Measurements from ENCODE around the gene MTR.
A peak's percentile ranks its signal among the peaks of the same experiment; 100 is the strongest.

MTR gene

GRCh38 chr1:236887081-236887480 is 92.0 kb downstream of the MTR start:
- no peak overlapping the region for H3K4me3 ChIP-seq (ENCODE audit: control insufficient read depth, low read depth, low read length)
- DNase-seq (ENCODE audit: low read depth), result no peak
- no peak for TF ChIP-seq CTCF (IDR thresholded peaks at IDR 0.05; ENCODE audit: control insufficient read depth, insufficient read depth, low read depth, low read length, missing control alignments)

GRCh38 chr1:236888126-236888525 is 93.0 kb downstream of the MTR start:
- no peak overlapping the region for H3K4me3 ChIP-seq (ENCODE audit: control insufficient read depth, low read depth, low read length)
- TF ChIP-seq CTCF (IDR thresholded peaks at IDR 0.05; ENCODE audit: control insufficient read depth, insufficient read depth, low read depth, low read length, missing control alignments), result no peak
- DNase-seq (ENCODE audit: low read depth), result no peak

GRCh38 chr1:236888903-236889302 is 93.8 kb downstream of the MTR start:
- DNase-seq (ENCODE audit: low read depth), result no peak
- H3K4me3 ChIP-seq (ENCODE audit: control insufficient read depth, low read depth, low read length), result no peak overlapping the region
- TF ChIP-seq CTCF (IDR thresholded peaks at IDR 0.05; ENCODE audit: control insufficient read depth, insufficient read depth, low read depth, low read length, missing control alignments), result no peak

GRCh38 chr1:236890152-236891056 is 95.3 kb downstream of the MTR start:
- H3K4me3 ChIP-seq (ENCODE audit: control insufficient read depth, low read depth, low read length), result no peak overlapping the region
- no peak for TF ChIP-seq CTCF (IDR thresholded peaks at IDR 0.05; ENCODE audit: control insufficient read depth, insufficient read depth, low read depth, low read length, missing control alignments)
- DNase-seq (ENCODE audit: low read depth), result no peak

- no peak for TF ChIP-seq CTCF (IDR thresholded peaks at IDR 0.05; ENCODE audit: control insufficient read depth, insufficient read depth, low read depth, low read length, missing control alignments)
- H3K4me3 ChIP-seq (ENCODE audit: control insufficient read depth, low read depth, low read length), result no peak overlapping the region
- peak; percentile 37 for DNase-seq (ENCODE audit: low read depth)
Measured at GRCh38 chr1:236893626-236894545, 98.8 kb downstream of the MTR start.

GRCh38 chr1:236895665-236896387 is 100.7 kb downstream of the MTR start:
- no peak overlapping the region for H3K4me3 ChIP-seq (ENCODE audit: control insufficient read depth, low read depth, low read length)
- no peak for DNase-seq (ENCODE audit: low read depth)
- TF ChIP-seq CTCF (IDR thresholded peaks at IDR 0.05; ENCODE audit: control insufficient read depth, insufficient read depth, low read depth, low read length, missing control alignments), result no peak
